Anterior cingulate cortex (tissue), 58 donors: ENCODE measurements around the gene TEP1.
"Not testable (repeated sequence)": the region's sequence is repeated elsewhere in the genome, so short reads cannot be mapped to it uniquely, and the experiment has no call there.

ENCODE experiments used
- DNase-seq, 58 donors: peaks; one replicate each; lab custom pipeline; 2025; lab: John Stamatoyannopoulos, UW

The TEP1 gene

DNA sequence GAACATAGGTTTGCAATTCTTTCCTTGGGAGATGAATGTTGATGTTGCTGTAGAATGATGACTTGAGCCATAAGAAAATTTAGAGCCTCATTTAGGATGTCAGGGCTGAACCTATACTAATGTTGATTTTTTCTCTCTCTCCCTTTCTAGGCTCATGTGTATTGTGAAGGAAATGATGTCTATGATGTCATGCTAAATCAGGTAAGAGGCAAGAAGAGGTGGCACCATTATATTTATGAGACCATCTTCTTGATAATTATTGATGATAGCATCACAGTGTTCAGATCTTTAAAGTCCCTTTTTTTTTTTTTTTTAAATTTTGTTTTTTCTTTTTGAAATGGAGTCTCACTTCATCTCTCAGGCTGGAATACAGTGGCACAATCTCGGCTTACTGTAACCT is 66.6 kb downstream of the TEP1 start:
- no peak for DNase-seq

DNA sequence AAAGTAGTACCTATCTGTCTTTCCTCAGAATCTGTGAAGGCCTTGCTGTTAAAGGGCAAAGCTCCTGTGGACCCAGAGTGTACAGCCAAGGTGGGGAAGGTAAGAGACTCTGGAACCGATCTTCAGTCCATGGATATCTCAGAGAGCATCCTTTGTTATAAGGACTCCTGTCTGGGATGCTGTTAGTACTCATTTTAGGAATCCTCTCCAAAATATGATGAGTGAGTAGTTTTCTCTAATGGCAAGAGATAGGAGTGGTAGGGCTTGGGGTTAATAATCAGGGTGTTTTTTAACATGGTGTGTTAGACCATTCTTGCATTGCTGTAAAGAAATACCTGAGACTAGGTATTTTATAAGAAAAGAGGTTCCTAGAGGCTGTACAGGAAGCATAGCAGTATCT is 67.9 kb downstream of the TEP1 start:
- no peak for DNase-seq

DNA sequence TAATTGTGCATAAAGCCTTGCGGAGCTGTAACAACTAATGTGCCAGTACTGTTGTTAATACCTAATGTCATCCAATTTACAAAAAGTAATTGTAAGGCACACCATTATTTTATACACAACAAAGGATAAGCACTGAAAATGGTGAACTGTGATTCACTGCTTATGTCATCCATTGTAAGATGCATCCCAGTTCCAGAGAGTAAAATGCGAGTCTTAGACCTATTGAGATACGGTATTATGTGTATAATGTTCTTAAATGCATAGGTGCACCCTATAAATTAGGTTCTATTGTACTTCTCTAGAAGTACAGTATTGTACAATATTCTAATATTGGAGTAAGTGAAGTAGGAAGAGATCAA is 69.5 kb downstream of the TEP1 start:
- no peak for DNase-seq

DNA sequence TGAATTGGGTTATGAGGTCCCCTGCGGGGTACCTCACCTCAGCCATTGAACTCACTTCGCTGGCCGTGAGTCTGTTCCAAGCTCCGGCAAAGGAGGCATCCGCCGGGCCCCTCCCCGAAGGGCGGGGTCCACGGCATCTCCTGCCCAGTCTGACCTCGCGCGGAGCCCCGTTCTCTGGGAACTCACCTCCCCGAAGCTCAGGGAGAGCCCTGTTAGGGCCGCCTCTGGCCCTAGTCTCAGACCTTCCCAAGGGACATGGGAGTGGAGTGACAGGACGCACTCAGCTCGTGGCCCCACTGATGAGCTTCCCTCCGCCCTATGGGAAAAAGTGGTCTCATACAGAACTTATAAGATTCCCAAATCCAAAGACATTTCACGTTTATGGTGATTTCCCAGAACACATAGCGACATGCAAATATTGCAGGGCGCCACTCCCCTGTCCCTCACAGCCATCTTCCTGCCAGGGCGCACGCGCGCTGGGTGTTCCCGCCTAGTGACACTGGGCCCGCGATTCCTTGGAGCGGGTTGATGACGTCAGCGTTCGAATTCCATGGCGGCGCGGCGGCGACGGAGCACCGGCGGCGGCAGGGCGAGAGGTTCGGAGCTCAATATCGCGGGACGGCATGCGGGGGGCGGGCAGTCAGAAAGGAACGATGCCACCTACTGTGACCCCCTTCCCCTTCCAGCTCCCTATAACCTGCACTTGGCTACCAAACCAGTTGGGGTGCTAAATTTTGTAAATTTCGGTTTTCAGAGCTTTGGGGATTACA is 70.0 kb downstream of the TEP1 start, which contains the start of gene PARP2:
TSS of gene PARP2 (plus strand) at position 544 of the 770 bp plus-strand sequence. CDS start at position 551, 7 bp downstream.
- DNase-seq, result peak; percentile 85 to 100 (median 99)

DNA sequence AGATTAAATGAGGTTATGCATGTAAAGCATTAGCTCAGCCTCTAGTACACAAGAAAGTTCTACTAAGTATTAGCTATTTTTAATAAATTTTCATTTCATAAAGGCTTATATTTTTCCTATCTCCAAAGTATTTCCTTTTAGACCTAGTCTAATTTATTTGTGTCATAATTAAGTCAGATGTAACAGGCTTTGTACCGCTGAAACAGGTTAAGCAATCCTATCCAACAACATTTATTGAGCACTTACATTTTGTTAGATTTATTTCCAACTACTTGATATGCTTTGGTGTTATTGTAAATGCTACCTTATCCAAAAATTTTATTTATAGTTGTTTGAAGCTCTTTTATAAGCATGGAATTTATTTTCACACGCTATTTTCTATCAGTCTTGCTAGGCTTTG is 71.7 kb downstream of the TEP1 start:
- no peak for DNase-seq

DNA sequence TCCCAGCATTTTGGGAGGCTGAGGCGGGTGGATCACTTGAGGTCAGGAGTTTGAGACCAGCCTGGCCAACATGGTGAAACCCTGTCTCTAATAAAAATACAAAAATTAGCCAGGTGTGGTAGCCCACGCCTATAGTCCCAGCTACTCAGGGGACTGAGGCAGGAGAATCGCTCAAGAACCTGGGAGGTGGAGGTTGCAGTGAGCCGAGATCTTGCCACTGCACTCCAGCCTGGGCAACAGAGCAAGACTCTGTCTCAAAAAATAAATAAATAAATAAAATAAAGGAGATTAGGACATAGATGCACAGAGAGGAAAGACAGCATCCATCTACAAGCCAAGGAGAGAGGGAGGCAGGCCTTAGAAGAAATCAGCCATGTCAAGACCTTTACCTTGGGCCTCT is 72.3 kb downstream of the TEP1 start:
- DNase-seq, result not testable (repeated sequence)

DNA sequence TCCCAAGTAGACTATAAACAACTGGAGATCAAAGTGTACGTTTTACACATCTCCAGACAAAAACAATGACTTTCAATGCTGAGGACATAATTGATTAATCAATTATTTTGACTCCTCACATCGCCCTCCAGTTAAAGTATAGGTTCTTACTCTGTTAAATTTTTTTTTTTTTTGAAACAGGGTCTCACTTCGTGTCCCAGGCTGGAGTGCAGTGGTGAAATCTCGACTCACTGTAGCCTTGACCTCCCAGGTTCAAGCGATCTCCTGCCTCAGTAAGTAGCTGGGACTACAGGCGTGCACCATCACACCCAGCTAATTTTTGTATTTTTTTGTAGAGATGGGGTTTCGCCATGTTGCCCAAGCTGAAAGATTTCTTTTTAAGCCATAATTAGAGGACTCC is 79.3 kb downstream of the TEP1 start:
- no peak for DNase-seq

DNA sequence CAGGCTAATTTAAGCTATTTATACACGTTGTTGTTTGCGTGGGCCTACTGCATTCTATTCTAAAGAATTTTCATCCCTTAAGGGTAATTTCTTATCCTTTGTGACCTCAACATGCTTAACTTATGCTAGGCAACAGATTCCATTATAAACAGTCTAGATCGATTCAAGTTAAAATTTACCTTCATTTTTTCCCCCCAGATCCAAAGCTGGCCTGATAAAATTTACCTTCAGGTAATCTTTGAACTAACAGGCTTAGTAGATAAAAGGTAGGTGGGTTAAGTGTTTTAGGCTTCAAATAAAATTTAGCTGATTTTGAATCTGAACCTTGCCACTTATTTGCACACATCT is 79.8 kb downstream of the TEP1 start:
- no peak for DNase-seq

DNA sequence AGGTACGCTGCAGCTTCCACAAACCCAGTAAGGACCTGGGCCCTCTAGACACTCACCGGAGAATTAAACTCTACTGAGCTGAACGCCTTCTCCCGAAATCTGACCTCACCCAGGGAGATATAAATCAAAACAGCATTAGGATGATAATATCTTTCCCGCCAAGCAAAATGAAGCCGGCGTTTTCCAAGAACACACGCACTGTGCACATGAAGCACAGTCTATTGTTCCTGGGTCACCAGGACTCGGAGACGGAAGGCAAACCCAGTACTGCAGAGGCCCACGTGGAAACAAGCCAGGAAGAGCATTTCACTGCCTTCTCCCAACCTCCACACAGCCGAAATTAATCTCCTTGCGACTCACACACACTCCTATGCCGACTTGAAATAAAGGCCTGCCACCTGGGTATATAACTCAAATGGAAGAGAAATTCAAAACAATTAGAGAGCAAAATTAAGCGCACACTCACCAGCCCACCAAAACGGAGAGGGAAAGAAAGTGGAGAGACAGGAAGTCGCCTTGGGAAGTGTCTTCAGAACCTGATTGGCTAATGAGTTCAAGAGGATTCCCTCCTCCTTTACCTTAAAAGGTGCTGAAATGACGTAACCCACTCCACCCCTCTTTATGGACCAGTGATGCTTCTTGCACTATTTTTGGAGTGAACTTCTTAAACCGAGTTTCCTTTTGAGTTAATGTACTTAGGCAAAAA is 80.4 kb downstream of the TEP1 start, which contains the start of gene CCNB1IP1:
TSS of gene CCNB1IP1 (minus strand) at position 492 of the 706 bp plus-strand sequence. CDS start 16,756 bp downstream, outside the sequence.
- DNase-seq, result peak in 52 of 58 donors; percentile 3 to 86 (median 50)

DNA sequence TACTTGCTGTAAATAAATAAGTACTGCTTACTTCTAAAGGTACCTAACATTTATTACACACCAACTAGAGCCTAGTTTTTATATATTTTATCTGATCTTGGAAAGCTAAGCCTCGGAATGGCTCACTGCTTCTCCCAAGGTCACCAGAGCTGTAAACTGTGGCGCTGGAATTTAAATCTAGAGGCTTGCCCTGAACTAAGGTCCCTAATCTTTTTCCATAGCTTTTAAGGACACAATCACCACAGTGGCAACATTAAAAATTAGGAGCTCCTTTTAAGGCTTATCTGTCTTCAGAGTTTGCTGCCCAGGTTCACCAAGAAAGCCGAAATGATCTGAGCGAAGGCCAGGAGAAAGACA is 80.9 kb downstream of the TEP1 start:
- DNase-seq, result peak in 2 of 58 donors; percentile 3 to 33

DNA sequence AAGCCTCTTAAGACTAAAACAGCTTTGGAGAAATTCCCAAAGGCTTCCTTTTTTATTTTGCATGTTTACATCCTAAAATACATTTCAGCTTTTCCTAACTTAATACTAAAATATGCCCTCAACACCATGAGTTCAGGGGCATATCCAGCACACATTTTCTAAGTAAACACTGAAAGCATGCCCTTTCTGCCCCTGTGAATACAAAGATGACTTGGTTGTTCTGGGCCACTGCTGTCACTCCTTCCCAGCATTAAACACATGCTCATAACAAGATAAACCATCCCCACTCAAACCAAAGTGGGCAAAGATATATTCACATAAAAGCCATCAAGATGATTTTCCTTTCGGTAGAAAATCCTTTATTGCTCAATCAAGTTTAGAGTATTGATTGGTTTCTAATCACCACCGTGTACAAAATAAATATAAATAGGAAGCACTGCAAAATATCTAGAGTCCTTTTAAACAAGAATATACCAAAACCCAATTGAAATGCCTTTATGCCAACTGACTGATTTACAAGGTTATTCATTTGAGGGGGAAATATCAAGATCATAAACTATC is 82.2 kb downstream of the TEP1 start:
- no peak for DNase-seq

DNA sequence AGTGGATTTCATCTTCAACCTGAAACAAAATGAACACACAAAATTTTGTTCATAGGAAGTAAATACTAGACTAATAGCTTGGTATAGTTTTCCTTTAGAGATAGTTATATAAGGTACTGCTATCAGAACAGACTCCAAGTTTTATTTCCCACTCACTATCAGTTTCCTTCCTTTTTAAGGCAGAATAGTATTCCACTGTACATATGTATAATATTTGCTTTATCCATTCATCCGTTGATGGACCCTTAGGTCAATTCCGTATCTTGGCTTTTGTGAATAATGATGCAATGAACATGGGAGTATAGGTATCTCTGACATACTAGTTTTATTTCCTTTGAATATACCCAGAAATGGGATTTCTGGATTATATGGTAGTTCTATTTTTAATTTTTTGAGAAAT is 83.9 kb downstream of the TEP1 start:
- DNase-seq, result no peak

DNA sequence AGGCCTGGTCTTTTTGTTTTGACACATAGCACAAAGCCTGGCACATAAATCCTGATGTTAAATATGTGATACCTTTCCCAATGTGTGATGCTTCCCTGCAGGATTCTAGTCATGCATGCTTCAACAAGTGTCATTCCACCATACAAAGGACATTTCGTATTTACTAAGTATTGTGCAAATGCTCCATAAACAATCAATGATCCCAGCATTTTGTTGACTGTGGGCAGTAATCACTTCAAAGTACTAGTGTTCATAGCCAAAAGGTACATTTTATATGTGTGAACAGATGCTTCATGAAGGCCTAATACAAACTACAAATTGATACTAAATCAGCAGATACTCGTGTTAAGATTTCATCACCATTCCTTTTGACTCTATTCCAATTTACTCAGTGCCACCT is 84.6 kb downstream of the TEP1 start:
- no peak for DNase-seq

DNA sequence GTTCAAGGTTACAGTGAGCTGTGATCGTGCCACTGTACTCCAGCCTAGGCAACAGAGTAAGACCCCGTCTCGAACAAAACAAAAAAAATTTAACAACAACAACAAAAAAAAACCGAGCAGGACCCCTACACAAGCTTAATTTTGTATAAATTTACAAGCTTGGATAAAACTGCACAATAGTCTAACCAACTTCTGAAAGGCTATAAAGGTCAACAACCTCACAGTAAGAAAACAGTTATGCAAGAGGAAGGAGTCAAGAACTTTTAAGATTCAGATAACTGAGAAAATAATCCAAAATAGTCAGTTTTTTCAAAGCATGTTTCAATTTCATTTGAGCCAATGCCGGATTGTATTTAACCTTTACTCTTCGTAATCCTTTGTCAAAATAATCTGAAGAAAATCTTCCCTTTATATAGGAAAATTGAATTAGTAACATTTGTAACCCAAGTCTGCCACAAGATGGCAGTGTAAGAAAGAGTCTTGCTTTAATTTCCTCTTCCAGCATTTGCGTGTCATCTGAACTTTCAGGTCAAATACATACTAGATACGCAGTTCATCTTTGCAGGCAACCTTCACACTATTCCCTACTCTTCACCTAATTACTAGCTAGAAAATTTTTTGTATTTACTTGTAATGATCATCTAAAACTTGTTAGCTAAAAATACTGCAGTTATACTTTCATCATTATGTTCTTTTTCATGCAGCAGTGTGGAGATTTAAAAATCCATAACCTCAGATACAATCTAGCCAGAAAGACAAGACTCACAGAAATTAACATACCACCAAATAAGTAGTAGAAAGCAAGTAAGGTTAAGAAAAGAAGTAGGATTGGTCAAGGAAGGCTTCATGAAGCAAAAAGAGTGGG is 86.1 kb downstream of the TEP1 start:
- DNase-seq, result peak in 4 of 58 donors; percentile 5 to 63 (median 20)

DNA sequence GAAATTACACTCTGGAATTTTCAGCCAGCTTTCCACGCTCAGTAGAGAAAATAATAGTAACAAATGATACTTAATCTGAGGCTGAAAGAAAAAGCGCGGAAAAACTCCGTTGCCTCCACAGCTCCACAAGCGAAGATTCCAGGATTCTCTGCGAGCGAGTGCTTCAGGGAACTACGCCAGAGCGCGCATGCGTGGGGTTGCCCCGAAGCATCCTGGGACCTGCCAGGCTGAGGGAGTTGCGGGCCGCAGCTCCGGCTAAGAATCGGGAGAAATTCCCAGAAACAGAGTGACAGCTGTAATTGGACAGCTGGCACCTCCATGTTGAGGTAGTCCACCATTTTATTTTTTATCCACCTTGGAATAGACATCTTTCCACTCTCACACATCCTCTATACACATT is 95.6 kb downstream of the TEP1 start:
- DNase-seq, result no peak
